A549 (cell line): ENCODE data around the gene SIDT2. TPM values are rescaled to one million over a fixed set of nuclear protein-coding genes. Genes with fewer than 3 reads are reported as not detected.
A peak's percentile ranks its signal among the peaks of the same experiment; 100 is the strongest.

ENCODE experiments used
- ATAC-seq, 2 experiments: fragments of 200-7000 bp in 1 of 2; fragments of >200 bp in 1 of 2; cut with Nextera tagmentation in 1 of 2; cut with Tn5 transposase in 1 of 2; 3 replicates each; pipeline versions ENCODE4 v1.8.0 to v1.9.1; 2018 to 2020; ENCODE audit warnings: mild to moderate bottlenecking in 1 of 2, moderate library complexity in 1 of 2
- CTCF ChIA-PET: fragments of 300-600 bp; sonication (Branson Sonifier 250); formaldehyde crosslinking; extraction: SDS; loops from one replicate; lab custom pipeline; 2021; ENCODE audit warnings: antibody characterized with exemption, inconsistent platforms; lab: Yijun Ruan, JAX
- POLR2A ChIA-PET: fragments of 350-600 bp; formaldehyde crosslinking; extraction: SDS; loops from one replicate; lab custom pipeline; 2021; ENCODE audit warnings: antibody characterized with exemption, inconsistent platforms; lab: Yijun Ruan, JAX
- DNase-seq, 2 experiments: peaks; one replicate each; pipeline versions ENCODE4 v3.0.0 to v3.0.0-alpha.2; 2011 to 2016; ENCODE audit warnings: low read depth in 1 of 2, low spot score in 1 of 2
- FAIRE-seq: peaks from 2 replicates; lab custom pipeline; 2011; peaks lifted over from hg19 to GRCh38; lab: Jason Lieb, UNC
- H3K27ac ChIP-seq, 2 experiments: fragments of >200 bp; sonication (Bioruptor Twin); formaldehyde crosslinking; 3 replicates each; pipeline ENCODE4 v1.5.1; 2016 to 2017
- H3K4me1 ChIP-seq: fragments of >200 bp; sonication (Bioruptor Twin); formaldehyde crosslinking; 3 replicates; pipeline ENCODE4 v1.6.1; 2016
- H3K4me2 ChIP-seq: fragments of >200 bp; sonication (Bioruptor Twin); formaldehyde crosslinking; 3 replicates; pipeline ENCODE4 v1.6.1; 2016
- H3K4me3 ChIP-seq: fragments of >200 bp; sonication (Bioruptor Twin); formaldehyde crosslinking; 3 replicates; pipeline ENCODE4 v1.5.1; 2016
- H3K9me3 ChIP-seq: fragments of >200 bp; sonication (Bioruptor Twin); formaldehyde crosslinking; 3 replicates; pipeline ENCODE4 v1.6.1; 2016
- ATOH8 ChIP-seq: fragments of 250-450 bp; sonication (Bioruptor Pico); IDR thresholded peaks from 2 replicates; pipeline ENCODE4 v1.5.0; 2020; ENCODE audit warnings: low read depth, mild to moderate bottlenecking, moderate library complexity
- BHLHE40 ChIP-seq: IDR thresholded peaks from 2 replicates; pipeline ENCODE4 v1.6.1; 2012; ENCODE audit warnings: low read depth, low read length, inconsistent platforms
- CEBPB ChIP-seq, 2 experiments: fragments of >200 bp in 1 of 2; sonication (Bioruptor Twin) in 1 of 2; formaldehyde crosslinking in 1 of 2; IDR thresholded peaks; 2 replicates each; pipeline ENCODE4 v1.6.1; 2012 to 2016
- CHD4 ChIP-seq: fragments of 200-600 bp; sonication (generic); IDR thresholded peaks from 2 replicates; pipeline ENCODE4 v1.6.1; 2016; ENCODE audit warnings: antibody characterized with exemption, mild to moderate bottlenecking, borderline replicate concordance
- CTCF ChIP-seq: fragments of >200 bp; sonication (Bioruptor Twin); formaldehyde crosslinking; IDR thresholded peaks from 3 replicates; pipeline ENCODE4 v1.5.1; 2016
- E2F6 ChIP-seq: IDR thresholded peaks from 2 replicates; pipeline ENCODE4 v1.6.1; 2012; ENCODE audit warnings: low read depth, borderline replicate concordance
- EHMT2 ChIP-seq: fragments of 200-600 bp; sonication (generic); IDR thresholded peaks from 2 replicates; pipeline ENCODE4 v1.6.1; 2016; ENCODE audit warnings: antibody characterized with exemption, low read depth, mild to moderate bottlenecking, moderate library complexity
- EP300 ChIP-seq, 2 experiments: fragments of >200 bp; sonication (Bioruptor Twin); formaldehyde crosslinking; IDR thresholded peaks; 2 replicates in 1 of 2; 3 replicates in 1 of 2; pipeline ENCODE4 v1.6.1; 2016 to 2017
- HMGXB4 ChIP-seq: fragments of 250-450 bp; sonication (Bioruptor Pico); IDR thresholded peaks from 2 replicates; pipeline ENCODE4 v1.5.0; 2021; ENCODE audit warnings: mild to moderate bottlenecking, moderate library complexity, borderline replicate concordance
- HOXB13 ChIP-seq: fragments of 250-450 bp; sonication (Bioruptor Pico); IDR thresholded peaks from 2 replicates; pipeline ENCODE4 v1.5.0; 2020; ENCODE audit warnings: low read depth, mild to moderate bottlenecking, moderate library complexity
- JUN ChIP-seq, 2 experiments: fragments of >200 bp; sonication (Bioruptor Twin); formaldehyde crosslinking; IDR thresholded peaks; 2 replicates in 1 of 2; 3 replicates in 1 of 2; pipeline ENCODE4 v1.6.1; 2016 to 2017
- PBX3 ChIP-seq: IDR thresholded peaks from 2 replicates; pipeline ENCODE4 v1.6.1; 2012
- RAD21 ChIP-seq, 2 experiments: fragments of >200 bp in 1 of 2; sonication (Bioruptor Twin) in 1 of 2; formaldehyde crosslinking in 1 of 2; IDR thresholded peaks in 1 of 2; conservative IDR thresholded peaks in 1 of 2; 2 replicates in 1 of 2; 3 replicates in 1 of 2; pipeline ENCODE4 v1.6.1; 2012 to 2018; ENCODE audit warnings: inconsistent platforms in 1 of 2
- RARB ChIP-seq: fragments of 250-450 bp; sonication (Bioruptor Pico); IDR thresholded peaks from 2 replicates; pipeline ENCODE4 v1.8.0; 2021; ENCODE audit warnings: mild to moderate bottlenecking, moderate library complexity
- REST ChIP-seq: fragments of 200-600 bp; sonication (generic); IDR thresholded peaks from 2 replicates; pipeline ENCODE4 v1.6.1; 2016; ENCODE audit warnings: antibody characterized with exemption, mild to moderate bottlenecking, moderate library complexity
- ZC3H11A ChIP-seq: fragments of 450-650 bp; IDR thresholded peaks from 2 replicates; pipeline ENCODE4 v1.6.1; 2014; ENCODE audit warnings: antibody characterized with exemption, mild to moderate bottlenecking
- ZFP36 ChIP-seq: fragments of 450-650 bp; IDR thresholded peaks from 2 replicates; pipeline ENCODE4 v1.6.1; 2014; ENCODE audit warnings: borderline replicate concordance; ENCODE audit not compliant: partially characterized antibody
- ZSCAN20 ChIP-seq: fragments of 250-450 bp; sonication (Bioruptor Pico); IDR thresholded peaks from 2 replicates; pipeline ENCODE4 v1.8.0; 2022; ENCODE audit warnings: mild to moderate bottlenecking, moderate library complexity
- WGBS: methylation state at CpG from one replicate; pipeline ENCODE4 v1.1.6; 2017; ENCODE audit errors: missing lambda C conversion rate; 5-methylcytosine and 5-hydroxymethylcytosine counted together
- polyA plus RNA-seq, 4 experiments: library from polyadenylated mRNA; depleted of rRNA in 3 of 4; stranded (reverse); fragments of >200 nt; fragmentation: RNase III in 1 of 4; extraction: RNeasy Plus Mini Kit Qiagen cat#74134 plus additional on column Dnase treatment in 1 of 4; gene quantifications; 2 replicates in 3 of 4; 3 replicates in 1 of 4; pipeline ENCODE4 v1.2.3, GENCODE V29; 2011 to 2017
- TF ChIP-seq, protein P1 (sequence below): fragments of >200 bp; sonication (Bioruptor Twin); formaldehyde crosslinking; IDR thresholded peaks from 3 replicates; pipeline ENCODE4 v1.6.1; 2016

Gene SIDT2
- polyA plus RNA-seq, 2 of the 4 experiments (the other 2 are of a cell fraction), result 5.9 to 8.5 TPM

DNA sequence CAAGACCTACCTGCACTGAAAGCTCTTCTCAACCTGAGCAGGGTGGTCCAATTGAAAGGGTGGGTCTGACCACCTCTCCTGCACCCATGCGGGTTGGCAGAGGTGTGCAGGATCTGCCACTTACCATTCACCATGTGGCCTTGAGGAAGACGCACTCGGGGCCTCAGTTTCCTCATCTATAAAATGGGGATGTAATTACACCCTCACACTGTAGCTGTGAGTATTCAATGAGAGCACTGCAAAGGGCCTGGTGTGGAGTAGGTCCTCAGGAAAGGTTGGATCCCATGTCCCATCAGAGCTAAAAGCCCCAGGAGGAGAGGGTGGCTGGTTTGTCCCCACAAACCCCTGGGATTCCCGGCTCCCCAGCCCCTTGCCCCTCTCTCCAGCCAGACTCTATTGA is 20.1 kb downstream of the SIDT2 start:
- peak overlapping the region; percentile 23; the same call in 1 of the 3 replicates for H3K4me3 ChIP-seq
- no peak for DNase-seq
- TF ChIP-seq REST (no peak), PBX3 (no peak), ATOH8 (CRISPR knock-in tag) (no peak), ZSCAN20 (CRISPR knock-in tag) (no peak), EP300 (IDR thresholded peaks at IDR 0.05) (no peak), HOXB13 (CRISPR knock-in tag) (no peak), JUN (IDR thresholded peaks at IDR 0.05) (no peak), CTCF (no peak), ZFP36 (no peak), HMGXB4 (CRISPR knock-in tag) (no peak), RAD21 (conservative IDR thresholded peaks at IDR 0.05 in 1 of 2, IDR thresholded peaks at IDR 0.05 in 1 of 2) (no peak), RARB (no peak), CEBPB (IDR thresholded peaks at IDR 0.05) (no peak), ZC3H11A (no peak), EHMT2 (no peak), E2F6 (no peak), CHD4 (no peak), BHLHE40 (no peak)
- TF ChIP-seq, protein P1, sequence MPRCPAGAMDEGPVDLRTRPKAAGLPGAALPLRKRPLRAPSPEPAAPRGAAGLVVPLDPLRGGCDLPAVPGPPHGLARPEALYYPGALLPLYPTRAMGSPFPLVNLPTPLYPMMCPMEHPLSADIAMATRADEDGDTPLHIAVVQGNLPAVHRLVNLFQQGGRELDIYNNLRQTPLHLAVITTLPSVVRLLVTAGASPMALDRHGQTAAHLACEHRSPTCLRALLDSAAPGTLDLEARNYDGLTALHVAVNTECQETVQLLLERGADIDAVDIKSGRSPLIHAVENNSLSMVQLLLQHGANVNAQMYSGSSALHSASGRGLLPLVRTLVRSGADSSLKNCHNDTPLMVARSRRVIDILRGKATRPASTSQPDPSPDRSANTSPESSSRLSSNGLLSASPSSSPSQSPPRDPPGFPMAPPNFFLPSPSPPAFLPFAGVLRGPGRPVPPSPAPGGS, result no peak
- no peaks in the 10 kb centered on the region for H3K9me3 ChIP-seq
- FAIRE-seq, result no peak
- peak in 1 of 2 experiments; percentile 4; a peak in 1 of 6 replicates for ATAC-seq
- CTCF ChIA-PET, result interaction anchor here (1.1 kb wide), 1 partner anchor 17 kb away, joined by 3 read pairs; no protein-coding TSS in a partner anchor
- peak overlapping the region; percentile 73 to 85 for H3K27ac ChIP-seq
- POLR2A ChIA-PET, result no interaction called here
- 63% methylated on average over 2 of the region's 4 CpGs for WGBS
- peak overlapping the region; percentile 77 for H3K4me2 ChIP-seq
- H3K4me1 ChIP-seq, result peaks cover 21% of the 10 kb centered on the region
